Sigmoid colon (tissue), 7 donors: ENCODE data around the gene TAF7. TPM values are rescaled to one million over a fixed set of nuclear protein-coding genes. Genes with fewer than 3 reads are reported as not detected.

Experiments
- DNase-seq: peaks from one replicate; pipeline ENCODE4 v3.0.0-alpha.2; 2019
- H3K27ac ChIP-seq, 4 donors: fragments of 200-600 bp; sonication (generic); one replicate each; pipeline ENCODE4 v1.5.1; 2016 to 2019; ENCODE audit warnings: mild to moderate bottlenecking in 1 of 4
- H3K27me3 ChIP-seq, 3 donors: fragments of 200-600 bp; sonication (generic); one replicate each; pipeline ENCODE4 v1.5.1; 2019; ENCODE audit warnings: mild to moderate bottlenecking in 1 of 3
- H3K36me3 ChIP-seq, 4 donors: fragments of 200-600 bp; sonication (generic); one replicate each; pipeline ENCODE4 v1.5.1; 2016 to 2019
- H3K4me1 ChIP-seq, 4 donors: fragments of 200-600 bp; sonication (generic); one replicate each; pipeline ENCODE4 v1.5.1; 2017 to 2019
- H3K4me3 ChIP-seq, 4 donors: fragments of 200-600 bp; sonication (generic); one replicate each; pipeline ENCODE4 v1.5.1; 2017 to 2019; ENCODE audit warnings: mild to moderate bottlenecking in 2 of 4, moderate library complexity in 1 of 4
- H3K9me3 ChIP-seq, 4 donors: fragments of 200-600 bp in 3 of 4; sonication (generic) in 3 of 4; one replicate each; pipeline versions ENCODE4 v1.5.1 to v1.6.1; 2013 to 2019
- EP300 ChIP-seq, 4 donors: sonication (generic); formaldehyde crosslinking; IDR thresholded peaks; one replicate each; pipeline ENCODE4 v1.6.1; 2017; ENCODE audit warnings: antibody characterized with exemption in 4 of 4
- POLR2A ChIP-seq, 2 donors: fragments of 450-650 bp; IDR thresholded peaks; one replicate each; pipeline ENCODE4 v1.6.1; 2016; ENCODE audit warnings: antibody characterized with exemption in 2 of 2, mild to moderate bottlenecking in 2 of 2, moderate library complexity in 2 of 2
- POLR2AphosphoS5 ChIP-seq, 4 donors: sonication (generic); formaldehyde crosslinking; IDR thresholded peaks; one replicate each; pipeline ENCODE4 v1.6.1; 2017; ENCODE audit warnings: antibody characterized with exemption in 4 of 4
- whole genome bisulfite sequencing, 2 donors: extraction: QIAGEN DNeasy Blood & Tissue Kit; methylation state at CpG; one replicate each; pipeline ENCODE4 v1.1.7; 2013; 5-methylcytosine and 5-hydroxymethylcytosine counted together
- intact Hi-C: fragments of 100-400 bp; cut with DNase I; formaldehyde crosslinking; loops from one replicate; pipeline ENCODE4 v1.15.1; 2023
- polyA plus RNA-seq, 3 donors: library from polyadenylated mRNA; stranded (reverse); fragments of 200-250 nt; gene quantifications; one replicate each; pipeline ENCODE4 v1.2.3, GENCODE V29; 2013
- total RNA-seq, 4 donors: library from RNA; depleted of rRNA; stranded (reverse); fragments of >200 nt; gene quantifications; one replicate each; pipeline ENCODE4 v1.1.0, GENCODE V29; 2016
- TF ChIP-seq, protein P1 (sequence below), 4 experiments: fragments of 450-650 bp in 3 of 4; fragments of 200-600 bp in 1 of 4; IDR thresholded peaks; one replicate each; pipeline ENCODE4 v1.5.1; 2016 to 2019; ENCODE audit warnings: antibody characterized with exemption in 4 of 4, mild to moderate bottlenecking in 3 of 4, moderate library complexity in 2 of 4
- donor health status: healthy with polysubstance abuse.
- donor health status: Bipolar disorder and iron deficiency.
- donor health status: healthy.

The TAF7 gene
- total and polyA plus RNA-seq, 7 donors: 44.9 to 68.0 (median 60.1) TPM

DNA sequence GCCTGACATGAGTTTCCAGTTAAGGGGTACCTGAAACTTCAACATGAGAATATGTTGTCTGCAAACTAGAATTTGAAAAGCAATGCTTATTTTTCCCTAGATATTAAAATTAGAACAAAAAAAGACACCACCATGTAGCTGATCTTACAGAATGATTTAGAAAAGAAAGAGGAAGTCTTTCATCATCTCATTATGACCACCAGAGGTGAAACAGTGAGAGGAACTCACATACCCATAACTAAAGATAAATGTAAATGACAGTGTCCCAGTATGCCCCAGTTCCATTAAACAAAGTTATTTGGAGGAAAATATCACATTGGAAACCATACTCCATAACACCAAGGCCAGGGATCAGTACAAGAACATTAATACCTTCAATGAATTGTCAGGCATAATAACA is 6.9 kb downstream of the TAF7 start:
- intact Hi-C loops: no loop called here
- H3K9me3 ChIP-seq: peaks cover 37 to 93% (median 68%) of the 10 kb centered on the region in 4 donors
- H3K27me3 ChIP-seq: no peaks in the 10 kb centered on the region
- no peak overlapping the region for H3K4me3 ChIP-seq
- H3K27ac ChIP-seq: no peak overlapping the region
- H3K4me1 ChIP-seq: no peaks in the 10 kb centered on the region
- TF ChIP-seq EP300 (IDR thresholded peaks at IDR 0.05) (no peak), POLR2AphosphoS5 (IDR thresholded peaks at IDR 0.05) (no peak), POLR2A (IDR thresholded peaks at IDR 0.05) (no peak)
- TF ChIP-seq, protein P1, sequence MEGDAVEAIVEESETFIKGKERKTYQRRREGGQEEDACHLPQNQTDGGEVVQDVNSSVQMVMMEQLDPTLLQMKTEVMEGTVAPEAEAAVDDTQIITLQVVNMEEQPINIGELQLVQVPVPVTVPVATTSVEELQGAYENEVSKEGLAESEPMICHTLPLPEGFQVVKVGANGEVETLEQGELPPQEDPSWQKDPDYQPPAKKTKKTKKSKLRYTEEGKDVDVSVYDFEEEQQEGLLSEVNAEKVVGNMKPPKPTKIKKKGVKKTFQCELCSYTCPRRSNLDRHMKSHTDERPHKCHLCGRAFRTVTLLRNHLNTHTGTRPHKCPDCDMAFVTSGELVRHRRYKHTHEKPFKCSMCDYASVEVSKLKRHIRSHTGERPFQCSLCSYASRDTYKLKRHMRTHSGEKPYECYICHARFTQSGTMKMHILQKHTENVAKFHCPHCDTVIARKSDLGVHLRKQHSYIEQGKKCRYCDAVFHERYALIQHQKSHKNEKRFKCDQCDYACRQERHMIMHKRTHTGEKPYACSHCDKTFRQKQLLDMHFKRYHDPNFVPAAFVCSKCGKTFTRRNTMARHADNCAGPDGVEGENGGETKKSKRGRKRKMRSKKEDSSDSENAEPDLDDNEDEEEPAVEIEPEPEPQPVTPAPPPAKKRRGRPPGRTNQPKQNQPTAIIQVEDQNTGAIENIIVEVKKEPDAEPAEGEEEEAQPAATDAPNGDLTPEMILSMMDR (IDR thresholded peaks at IDR 0.05): no peak
- H3K36me3 ChIP-seq: peaks cover 5 to 40% (median 29%) of the 10 kb centered on the region in 4 donors
- DNase-seq: no peak

DNA sequence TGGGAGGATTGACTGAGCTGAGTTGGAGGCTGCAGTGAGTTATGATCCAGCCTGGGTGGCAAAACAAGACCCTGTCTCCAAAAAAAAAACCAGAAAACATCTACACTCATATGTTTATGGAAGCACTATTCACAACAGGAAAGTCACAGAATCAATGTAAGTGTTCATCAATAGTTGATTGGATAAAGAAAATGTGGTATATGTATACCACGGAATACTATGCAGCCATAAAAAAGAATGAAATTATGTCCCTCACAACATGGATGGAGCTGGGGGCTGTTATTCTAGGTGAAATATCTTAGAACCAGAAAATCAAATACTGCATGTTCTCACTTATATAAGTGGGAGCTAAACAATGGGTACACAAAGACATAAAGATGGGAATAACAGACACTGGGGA is 14.0 kb downstream of the TAF7 start:
- Histone ChIP-seq H3K4me3 (no peak overlapping the region), H3K27me3 (no peaks in the 10 kb centered on the region), H3K4me1 (no peaks in the 10 kb centered on the region), H3K27ac (no peak overlapping the region), H3K9me3 (peaks cover 33 to 76% (median 64%) of the 10 kb centered on the region in 4 donors), H3K36me3 (no peaks in the 10 kb centered on the region)
- DNase-seq: no peak
- WGBS, 2 donors: 95 to 97% methylated on average over 1 of the region's 1 CpG
- TF ChIP-seq POLR2AphosphoS5 (IDR thresholded peaks at IDR 0.05) (no peak), EP300 (IDR thresholded peaks at IDR 0.05) (no peak), POLR2A (IDR thresholded peaks at IDR 0.05) (no peak)
- TF ChIP-seq, protein P1 (IDR thresholded peaks at IDR 0.05): no peak
- intact Hi-C loops: no loop called here

DNA sequence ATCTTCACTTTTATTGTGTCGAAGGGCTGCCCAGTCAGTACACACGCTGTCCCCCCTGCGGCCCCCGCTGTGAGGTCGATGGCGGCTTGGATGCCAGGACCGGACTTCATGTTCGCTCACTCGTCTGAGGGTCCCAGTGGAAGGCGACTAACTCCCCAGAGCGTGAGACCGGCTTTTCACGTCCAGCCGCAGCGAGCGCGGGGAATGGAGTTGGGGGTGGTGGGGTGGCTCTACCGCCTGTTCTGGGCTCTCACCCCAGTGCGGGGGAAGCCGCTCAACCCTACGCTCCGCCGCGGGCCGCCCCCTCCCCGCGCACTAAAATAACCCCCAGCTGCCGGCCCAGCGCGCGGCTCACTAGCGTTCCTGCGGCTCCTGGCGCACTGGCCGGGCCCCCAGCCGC is 16.8 kb downstream of the TAF7 start, which contains the start of gene SLC25A2:
Gene SLC25A2, minus strand, starts transcription at position 294 of the 400 bp plus-strand sequence. Its CDS starts 184 bp downstream, at position 110.
- no peak for DNase-seq
- no peak for TF ChIP-seq EP300 (IDR thresholded peaks at IDR 0.05)
- Histone ChIP-seq H3K36me3 (no peaks in the 10 kb centered on the region), H3K27me3 (no peaks in the 10 kb centered on the region), H3K4me3 (no peak within 1 kb of the TSS), H3K4me1 (no peaks in the 10 kb centered on the region), H3K27ac (no peak within 1 kb of the TSS), H3K9me3 (peaks cover 33 to 75% (median 65%) of the 10 kb centered on the region in 4 donors)
- WGBS, 2 donors: 61 to 87% methylated on average over 36 of the region's 36 CpGs
- intact Hi-C loops: no loop called here

DNA sequence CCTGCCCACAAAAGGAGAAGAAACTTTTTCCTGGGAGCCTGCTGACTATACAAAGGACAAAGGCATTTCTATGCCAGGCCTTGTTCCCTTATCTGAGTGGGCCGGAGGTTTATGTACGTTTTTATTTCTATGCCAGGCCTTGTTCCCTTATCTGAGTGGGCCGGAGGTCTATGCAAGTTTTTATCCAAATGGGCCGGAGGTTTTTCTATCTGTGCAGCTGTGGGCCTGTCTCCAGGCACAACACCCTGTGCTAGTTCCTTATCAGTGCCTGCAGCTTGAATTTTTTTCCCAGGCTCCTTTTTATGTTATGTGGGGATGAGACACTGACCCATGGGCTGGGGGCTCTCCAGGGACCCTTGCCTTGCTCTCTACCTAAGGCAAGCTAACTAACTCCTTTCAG is 22.2 kb downstream of the TAF7 start:
- Histone ChIP-seq H3K27ac (no peak overlapping the region), H3K9me3 (peaks cover 10 to 75% (median 53%) of the 10 kb centered on the region in 4 donors), H3K4me3 (no peak overlapping the region), H3K27me3 (no peaks in the 10 kb centered on the region), H3K4me1 (no peaks in the 10 kb centered on the region), H3K36me3 (peaks cover 0 to 7% (median 0%) of the 10 kb centered on the region in 4 donors)
- TF ChIP-seq EP300 (IDR thresholded peaks at IDR 0.05): no peak
- 73 to 90% methylated on average over 4 of the region's 4 CpGs for WGBS, 2 donors
- no peak for DNase-seq
- intact Hi-C loops: no loop called here

DNA sequence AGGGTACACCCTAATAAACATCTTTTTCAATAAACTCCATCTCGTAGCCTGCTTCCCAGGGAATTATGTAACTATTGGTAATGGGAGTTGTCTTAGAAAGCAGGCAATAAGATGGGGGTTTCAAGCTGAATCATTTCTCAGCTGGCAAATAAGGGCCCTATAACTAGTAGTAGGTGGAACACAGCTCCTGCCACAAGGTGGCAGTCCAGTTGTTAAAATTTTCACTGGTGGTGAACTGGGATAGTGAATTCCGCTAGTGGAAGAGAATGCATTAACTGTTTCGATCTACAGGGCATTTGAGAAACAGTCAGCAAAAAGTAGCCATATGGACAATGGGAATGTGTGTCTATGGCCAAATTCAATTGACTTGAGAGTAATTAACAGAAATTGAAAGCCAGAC is 47.7 kb downstream of the TAF7 start:
- Histone ChIP-seq H3K27me3 (no peaks in the 10 kb centered on the region), H3K4me1 (no peaks in the 10 kb centered on the region), H3K4me3 (no peak overlapping the region), H3K9me3 (peaks cover 11 to 77% (median 67%) of the 10 kb centered on the region in 4 donors), H3K27ac (no peak overlapping the region), H3K36me3 (peaks cover 0 to 6% (median 0%) of the 10 kb centered on the region in 4 donors)
- TF ChIP-seq POLR2A (IDR thresholded peaks at IDR 0.05) (no peak), POLR2AphosphoS5 (IDR thresholded peaks at IDR 0.05) (no peak), EP300 (IDR thresholded peaks at IDR 0.05) (no peak)
- TF ChIP-seq, protein P1 (IDR thresholded peaks at IDR 0.05): no peak
- no peak for DNase-seq
- 58 to 67% methylated on average over 3 of the region's 3 CpGs for WGBS, 2 donors
- intact Hi-C loops: no loop called here

DNA sequence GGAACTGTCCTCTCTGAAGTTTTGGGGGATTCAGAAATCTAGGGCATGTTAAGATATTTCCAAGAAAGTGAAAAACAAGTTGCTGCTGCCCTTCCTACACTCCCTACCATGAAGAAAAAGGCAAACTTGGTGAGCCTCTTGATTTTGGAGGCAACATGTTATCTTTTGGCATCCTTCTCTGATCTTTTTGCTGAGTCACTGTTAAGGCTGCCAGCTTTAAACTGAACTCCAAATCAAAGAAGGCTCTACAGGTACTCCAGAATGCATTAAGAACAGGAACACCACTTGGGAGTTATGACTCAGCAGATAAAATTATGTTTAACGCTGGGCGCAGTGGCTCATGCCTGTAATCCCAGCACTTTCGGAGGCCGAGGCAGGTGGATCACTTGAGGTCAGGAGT is 51.4 kb downstream of the TAF7 start:
- 97% methylated on average over 4 of the region's 4 CpGs for WGBS, 2 donors
- no peak for TF ChIP-seq POLR2AphosphoS5 (IDR thresholded peaks at IDR 0.05)
- no peak for TF ChIP-seq POLR2A (IDR thresholded peaks at IDR 0.05)
- TF ChIP-seq EP300 (IDR thresholded peaks at IDR 0.05): no peak
- TF ChIP-seq, protein P1 (IDR thresholded peaks at IDR 0.05): no peak
- no peaks in the 10 kb centered on the region for H3K27me3 ChIP-seq
- H3K36me3 ChIP-seq: peaks cover 0 to 6% (median 0%) of the 10 kb centered on the region in 4 donors
- intact Hi-C loops: no loop called here
- H3K27ac ChIP-seq: no peak overlapping the region
- H3K4me1 ChIP-seq: no peaks in the 10 kb centered on the region
- peaks cover 27 to 87% (median 75%) of the 10 kb centered on the region in 4 donors for H3K9me3 ChIP-seq
- no peak for DNase-seq
- H3K4me3 ChIP-seq: no peak overlapping the region
